Measurements from ENCODE around the gene MEGF6.

The MEGF6 gene

DNA sequence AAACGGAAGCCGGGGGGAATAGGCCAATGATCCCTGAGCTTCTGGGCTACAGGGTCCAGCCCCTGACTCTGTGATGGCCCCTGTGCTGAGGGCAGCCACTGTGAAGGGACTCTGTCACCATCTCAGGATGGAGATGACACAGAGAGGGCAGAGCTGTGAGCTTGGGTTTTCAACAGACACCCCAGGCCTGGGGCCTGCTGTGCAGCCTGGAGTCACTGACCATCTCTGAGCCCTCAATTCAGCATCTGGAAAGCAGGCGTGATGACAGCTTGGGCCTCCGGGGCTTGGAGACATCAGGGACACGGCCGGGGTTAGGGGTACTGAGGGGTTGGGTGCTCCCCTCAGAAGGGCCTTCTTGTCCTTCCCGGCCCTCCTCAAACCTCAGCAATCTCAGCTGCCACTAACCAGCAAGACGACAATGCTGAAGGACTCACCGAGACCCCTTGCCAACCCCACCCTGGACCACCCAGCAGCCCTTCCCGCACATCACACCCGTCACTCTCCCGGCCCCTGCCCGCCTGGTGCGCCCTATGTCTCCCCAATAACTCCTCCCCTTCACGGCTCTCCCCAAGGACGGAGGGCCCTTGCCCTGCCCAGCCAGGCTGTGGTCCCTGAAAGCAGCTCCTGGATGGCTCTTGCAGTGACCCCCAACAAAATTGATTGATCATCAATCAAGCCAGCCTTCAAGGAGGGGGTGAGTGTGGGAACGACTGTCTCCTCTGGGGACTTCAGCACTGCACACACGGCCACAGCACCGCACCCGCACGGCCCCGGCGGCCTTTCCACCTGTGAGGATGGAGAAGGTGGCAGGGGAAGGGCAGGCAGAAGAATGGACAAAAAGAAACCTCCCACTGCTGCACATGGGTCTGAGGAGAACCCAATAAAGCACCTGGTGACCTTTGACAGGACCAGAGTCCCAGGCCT, 4.3 kb downstream of the MEGF6 start:
- DNase-seq, result no peak

DNA sequence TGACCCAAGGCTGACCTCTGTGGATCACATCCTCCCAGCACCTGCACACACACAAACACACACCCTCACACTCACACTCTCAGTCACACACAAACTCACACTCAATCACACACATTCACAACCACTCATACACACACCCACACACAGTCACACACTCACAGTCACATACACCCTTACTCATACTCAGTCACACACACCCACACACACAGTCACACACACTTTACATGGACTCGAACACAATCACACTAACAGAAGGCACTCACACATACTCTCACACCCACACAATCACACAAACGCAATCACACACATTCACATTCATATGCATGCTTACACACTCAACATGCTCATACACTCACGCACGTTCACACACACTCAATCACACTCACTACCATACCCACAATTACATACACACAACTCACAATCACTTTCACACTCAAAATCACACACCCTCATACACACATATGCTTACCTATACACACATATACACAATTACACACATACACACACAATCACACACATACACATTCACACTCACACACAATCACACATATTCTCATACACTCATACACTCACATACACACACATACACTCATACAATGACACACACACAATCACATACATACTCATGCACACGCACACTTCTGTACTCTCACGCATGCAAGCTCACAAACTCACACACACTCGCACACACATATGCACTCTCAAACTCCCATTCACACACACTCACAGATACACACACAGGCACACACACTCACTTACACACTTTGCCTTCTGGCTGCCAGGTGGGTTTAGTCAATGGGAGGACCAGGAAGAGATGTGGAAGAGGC, 6.1 kb downstream of the MEGF6 start:
- no peak for DNase-seq

DNA sequence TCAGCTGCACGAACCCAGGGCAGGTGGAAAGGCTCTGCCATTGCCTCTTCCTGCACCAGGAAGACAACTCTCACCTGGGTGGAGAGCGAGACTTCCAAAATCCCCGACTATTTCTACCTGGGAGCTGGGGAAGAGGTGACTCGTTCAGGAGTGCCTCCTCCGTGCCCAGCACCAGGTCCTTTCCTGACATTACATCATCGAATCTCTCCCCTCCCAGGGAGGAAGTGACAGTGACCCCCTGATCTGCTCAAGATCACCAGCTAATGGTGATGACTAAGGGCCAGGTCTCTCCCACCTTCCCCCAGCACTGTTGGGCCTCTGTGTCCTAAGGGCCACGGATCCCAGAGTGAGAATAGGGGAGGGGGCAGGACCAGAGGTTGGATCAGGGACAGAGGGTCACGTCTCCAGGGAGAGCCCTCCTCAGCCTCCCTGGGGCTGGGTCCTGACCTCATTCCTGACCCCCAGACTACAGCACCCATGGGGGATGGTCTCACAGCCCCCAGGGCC, 6.8 kb downstream of the MEGF6 start:
- DNase-seq, result no peak

- DNase-seq, result no peak
These were observed 7.5 kb downstream of the MEGF6 start for GRCh38 chr1:3603571-3604467.

- DNase-seq, result no peak
These were observed 8.2 kb downstream of the MEGF6 start for GRCh38 chr1:3603156-3603555.

- DNase-seq, result no peak
These were observed 8.9 kb downstream of the MEGF6 start for GRCh38 chr1:3602375-3602774.

GRCh38 chr1:3601743-3602142, 9.6 kb downstream of the MEGF6 start:
- DNase-seq, result no peak

DNA sequence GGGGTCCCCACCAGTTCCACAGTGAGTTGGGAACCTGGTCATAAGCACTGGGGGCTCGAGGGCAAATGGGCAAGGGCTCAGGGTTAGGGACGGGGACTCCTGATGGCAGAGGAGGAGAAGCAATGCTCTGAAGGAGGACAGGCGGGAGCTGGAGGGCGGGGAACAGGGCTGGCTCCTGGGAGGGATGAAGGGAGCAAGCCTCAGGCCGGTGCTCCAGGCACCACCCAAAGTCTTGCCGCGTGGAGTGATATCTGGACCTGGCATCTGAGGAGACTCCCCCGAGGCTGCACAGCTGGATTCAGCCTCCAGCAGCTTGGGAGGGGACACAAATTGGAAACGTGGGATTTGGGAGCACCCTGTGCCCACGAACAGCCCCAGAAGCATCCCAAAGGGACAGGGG, 11.0 kb downstream of the MEGF6 start:
- DNase-seq, result no peak

GRCh38 chr1:3599816-3600215, 11.5 kb downstream of the MEGF6 start:
- no peak for DNase-seq

DNA sequence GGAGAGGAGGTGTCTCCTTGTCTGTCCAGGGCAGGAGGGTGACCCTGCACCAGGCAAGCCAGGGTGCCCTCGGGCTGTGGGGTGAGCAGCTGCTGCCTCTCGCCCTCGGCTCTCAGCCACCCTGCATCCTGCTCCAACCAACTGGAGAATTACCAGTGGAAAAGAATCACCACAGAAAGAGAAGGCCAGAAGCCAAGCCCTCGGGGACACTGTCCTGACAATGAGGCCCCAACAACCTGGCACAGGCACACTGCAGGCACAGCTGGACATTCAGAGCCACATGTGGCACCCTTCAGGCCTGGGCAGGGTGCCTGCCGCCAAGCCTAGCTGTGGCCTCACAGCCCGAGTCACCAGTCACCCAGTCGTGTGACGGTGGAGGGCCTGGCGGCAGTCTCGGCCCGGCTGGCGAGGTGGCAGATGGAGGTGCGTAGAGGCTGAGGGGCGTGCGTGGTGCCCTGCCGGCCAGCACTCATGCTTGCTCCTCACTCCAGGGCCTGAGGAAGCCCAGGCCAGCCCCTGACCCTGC, 12.0 kb downstream of the MEGF6 start:
- no peak for DNase-seq

DNA sequence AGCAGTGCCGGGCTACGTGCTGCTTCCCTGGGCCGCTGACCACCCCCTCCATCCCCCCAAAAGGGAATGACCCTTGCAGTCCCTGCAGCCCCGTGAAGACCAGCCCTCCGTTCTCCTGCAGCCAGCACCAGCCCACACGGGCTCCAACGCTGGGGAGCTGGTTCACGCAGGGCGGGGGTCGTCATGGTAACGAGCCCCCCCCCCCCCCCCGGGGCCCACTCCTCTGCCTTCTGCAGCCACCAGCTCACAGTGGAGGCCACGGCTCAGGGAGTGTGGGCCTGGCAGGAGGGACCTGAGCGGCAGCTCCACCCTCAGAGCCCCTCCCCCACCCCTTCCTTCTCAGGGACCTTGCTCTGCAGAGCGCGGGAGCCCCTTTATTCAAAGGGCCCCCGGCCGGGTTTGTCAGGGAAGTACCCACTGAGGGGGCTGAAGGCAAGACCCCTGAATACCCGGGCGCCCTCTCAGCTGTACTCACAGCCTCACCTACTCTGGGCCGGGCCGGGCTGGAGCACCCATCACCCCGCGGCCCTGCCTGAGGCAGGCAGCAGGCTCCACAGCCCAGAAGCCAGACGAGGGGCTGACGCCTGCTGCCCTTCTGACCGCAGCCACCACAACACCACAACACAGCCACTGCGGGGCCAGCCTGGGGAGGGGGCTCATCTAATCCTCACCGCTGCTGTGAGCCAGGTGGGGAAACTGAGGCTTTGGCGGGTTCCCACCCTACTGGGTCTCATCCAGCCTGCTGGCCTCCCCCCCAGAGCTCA, 12.6 kb downstream of the MEGF6 start:
- DNase-seq, result no peak

- no peak for DNase-seq
These were observed 13.2 kb downstream of the MEGF6 start for GRCh38 chr1:3598051-3598491.

GRCh38 chr1:3597599-3597964, 13.7 kb downstream of the MEGF6 start:
- DNase-seq, result no peak

DNA sequence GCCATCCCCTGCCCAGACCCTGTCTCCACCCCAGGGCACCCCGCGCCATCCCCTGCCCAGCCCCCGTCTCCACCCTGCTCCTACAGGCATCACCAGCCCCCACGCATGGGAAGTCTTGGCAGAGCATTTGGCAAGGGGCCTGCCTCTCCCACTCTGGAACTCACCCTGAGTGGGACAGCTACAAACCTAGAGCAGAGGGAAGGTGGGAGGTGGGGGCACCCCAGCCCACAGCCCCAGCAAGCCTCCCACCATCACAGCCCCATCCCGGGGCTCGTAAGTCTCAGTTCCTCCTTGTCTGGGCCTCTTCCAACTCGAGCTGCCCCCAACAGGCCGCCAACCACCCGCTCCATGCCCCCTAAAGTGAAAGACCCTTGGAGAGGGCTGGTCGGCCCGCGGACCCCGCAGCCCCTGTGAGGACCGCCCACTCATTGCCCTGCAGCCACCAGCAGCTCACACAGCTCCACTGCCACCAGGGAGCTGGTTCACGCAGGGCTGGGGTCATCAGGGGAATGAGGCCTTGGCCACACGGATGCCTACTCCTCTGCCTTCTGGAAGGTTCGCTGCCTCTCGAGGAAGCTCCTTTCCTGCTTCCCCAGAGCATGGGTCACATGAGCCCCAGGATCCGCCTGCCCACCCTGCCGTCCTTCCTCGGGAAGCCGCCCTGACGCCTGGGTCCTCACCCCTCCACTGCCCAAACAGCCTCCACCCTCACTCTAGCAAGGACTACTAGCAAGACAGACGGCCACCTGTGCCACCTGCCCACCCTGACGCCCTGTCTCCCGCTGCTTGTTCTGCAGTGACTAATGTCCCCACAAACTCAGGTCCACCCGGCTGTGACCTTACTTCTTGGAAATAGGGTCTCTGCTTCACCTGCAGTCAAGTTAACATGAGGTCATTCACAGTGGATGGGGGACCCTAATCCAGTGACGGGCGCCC, 14.4 kb downstream of the MEGF6 start:
- no peak for DNase-seq

GRCh38 chr1:3595949-3596348, 15.4 kb downstream of the MEGF6 start:
- DNase-seq, result no peak

GRCh38 chr1:3594706-3595377, 16.5 kb downstream of the MEGF6 start:
- DNase-seq, result no peak

DNA sequence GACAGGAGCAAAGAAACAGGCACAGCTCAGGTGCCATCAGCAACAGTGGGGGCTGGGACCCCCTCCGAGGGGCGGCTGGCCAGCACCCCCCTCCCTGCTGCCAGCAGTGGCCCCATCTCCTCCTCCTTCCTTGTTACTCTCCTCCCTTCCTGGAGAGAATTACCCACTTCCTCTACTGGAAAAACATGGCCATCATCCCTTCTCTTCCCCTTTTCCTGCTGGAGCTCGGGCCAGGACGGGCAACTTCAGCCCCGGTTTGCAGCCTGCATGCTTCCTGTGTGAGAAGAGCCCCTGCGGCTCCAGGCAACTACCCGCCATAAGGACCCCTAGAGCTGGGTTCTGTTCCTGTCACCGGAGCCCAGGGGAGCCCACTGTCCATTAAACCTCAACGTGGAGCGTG, 17.6 kb downstream of the MEGF6 start:
- DNase-seq, result no peak

GRCh38 chr1:3593334-3593733, 18.0 kb downstream of the MEGF6 start:
- no peak for DNase-seq

DNA sequence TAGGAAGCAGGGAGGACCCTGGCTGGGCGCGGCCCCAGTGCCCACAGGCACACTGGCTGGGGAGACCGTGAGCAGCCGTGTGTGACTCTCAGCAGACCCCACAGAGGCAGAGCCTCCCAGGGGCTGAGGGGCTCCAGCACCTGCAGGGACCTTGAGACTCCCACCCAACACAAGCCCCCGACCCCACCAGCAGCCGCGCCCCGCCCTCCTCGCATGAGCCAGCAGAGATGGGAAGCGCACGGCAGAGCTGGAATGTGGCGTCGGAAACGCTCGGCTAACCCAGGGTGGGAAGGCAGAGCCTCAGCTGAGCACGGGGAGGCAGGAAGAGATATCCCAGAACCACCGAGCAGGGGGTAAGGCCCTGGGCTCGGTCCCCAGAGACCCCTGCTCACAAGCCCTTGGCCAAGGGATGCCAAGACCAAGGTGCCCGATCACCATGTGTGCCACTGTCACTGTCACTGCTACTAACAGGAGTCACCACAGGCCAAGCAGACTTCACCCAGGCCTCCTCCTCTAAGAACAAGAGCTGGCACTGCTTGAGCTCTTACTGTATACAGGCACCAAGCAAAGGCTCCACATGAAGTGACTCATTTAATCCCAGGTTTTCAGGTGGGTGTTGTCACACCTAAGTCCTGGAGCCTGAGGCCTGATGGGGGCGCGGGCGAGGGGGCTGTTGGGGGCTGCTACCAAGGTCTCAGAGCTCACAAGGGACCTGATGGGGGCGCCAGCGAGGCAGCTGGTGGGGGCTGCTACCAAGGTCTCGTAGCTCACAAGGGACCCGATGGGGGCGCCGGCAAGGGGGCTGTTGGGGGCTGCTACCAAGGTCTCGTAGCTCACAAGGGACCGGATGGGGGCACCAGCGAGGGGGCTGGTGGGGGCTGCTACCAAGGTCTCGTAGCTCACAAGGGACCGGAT, 20.1 kb downstream of the MEGF6 start:
- no peak for DNase-seq

All from NCI-H2081 (cell line).